NCI-H1105 treated with DMSO at 0.1 percent for 48 hours (cell line): Measurements from ENCODE around the gene ALAS1.
A peak's percentile ranks its signal among the peaks of the same experiment; 100 is the strongest.

Experiments
- DNase-seq: peaks from one replicate; lab custom pipeline; 2025; lab: John Stamatoyannopoulos, UW

The ALAS1 gene

DNA sequence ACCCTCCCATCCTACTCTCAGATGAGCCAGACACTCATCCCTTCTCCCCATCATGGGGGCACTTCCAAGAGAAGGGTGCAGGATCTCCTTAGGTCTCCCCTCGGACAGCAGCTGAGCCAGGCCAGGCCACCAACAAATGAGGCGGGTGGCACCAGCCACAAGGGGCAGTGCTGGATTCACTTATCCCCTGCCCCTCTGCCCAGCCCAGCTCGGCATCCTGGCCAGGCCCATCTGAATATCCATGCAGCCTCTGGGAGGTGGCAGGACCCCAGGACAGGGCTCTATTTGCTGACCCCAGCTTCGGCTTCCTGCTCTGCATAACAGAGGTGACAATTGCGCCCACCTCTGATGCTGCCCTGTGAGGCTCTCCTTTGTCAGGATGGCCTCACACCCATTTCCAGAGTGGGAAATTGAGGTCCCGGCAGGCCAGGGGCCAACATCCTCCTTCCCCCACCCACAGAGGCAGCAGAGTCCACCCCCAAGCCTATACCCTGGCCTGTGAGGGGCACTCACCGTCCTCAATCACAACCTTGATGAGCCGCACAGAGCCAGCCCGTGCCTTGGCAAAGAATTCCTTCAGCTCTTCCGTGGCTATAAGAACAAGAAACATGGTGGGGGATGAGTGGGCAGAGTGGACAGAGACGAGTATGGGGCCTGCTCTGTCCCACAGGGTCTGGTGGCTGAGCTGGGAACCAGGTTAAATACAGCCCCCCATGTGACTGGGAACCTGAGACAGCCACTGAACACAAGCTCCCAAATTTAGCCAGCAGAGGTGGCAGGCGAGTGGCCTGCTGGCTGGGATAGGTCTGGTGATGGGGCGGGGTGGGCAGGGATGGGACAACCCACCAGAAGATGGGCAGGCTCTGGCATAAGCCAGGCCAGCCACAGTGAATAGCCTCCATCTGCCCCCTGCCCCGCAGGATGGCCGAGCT lies 36.8 kb downstream of the ALAS1 start:
- no peak for DNase-seq

- no peak for DNase-seq
Measured at GRCh38 chr3:52236424-52236886, 38.5 kb downstream of the ALAS1 start.

DNA sequence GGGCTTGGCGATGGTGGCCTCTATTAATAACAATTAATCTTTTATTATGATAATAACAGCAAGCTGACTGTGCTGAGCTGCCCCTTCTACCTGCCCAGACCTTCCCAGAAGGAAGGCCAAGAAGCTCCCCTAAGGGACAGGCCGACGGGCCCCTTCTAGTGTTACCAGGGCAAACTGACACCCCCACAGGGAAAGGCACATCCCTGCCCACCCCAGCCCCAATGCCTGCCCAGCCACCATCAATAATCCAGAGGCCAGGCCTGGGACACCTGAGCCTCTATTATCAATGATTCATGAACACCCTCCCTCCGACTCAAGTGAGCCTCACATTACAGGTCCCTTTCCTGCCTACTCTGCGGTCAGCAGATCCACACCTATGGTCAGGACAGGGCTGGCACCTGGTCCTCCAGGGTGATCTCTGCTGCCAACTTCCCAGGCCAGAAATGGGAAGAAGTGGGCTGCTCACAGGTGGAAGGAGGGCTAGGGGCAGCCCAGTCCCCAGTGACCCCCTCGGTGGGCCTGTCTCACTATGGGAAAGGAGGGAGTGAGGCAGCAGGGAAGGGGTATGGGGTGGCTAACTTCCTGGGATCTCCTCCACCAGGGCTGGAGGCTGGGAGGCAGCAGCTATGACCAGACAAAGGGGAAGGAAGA lies 39.2 kb downstream of the ALAS1 start:
- no peak for DNase-seq

DNA sequence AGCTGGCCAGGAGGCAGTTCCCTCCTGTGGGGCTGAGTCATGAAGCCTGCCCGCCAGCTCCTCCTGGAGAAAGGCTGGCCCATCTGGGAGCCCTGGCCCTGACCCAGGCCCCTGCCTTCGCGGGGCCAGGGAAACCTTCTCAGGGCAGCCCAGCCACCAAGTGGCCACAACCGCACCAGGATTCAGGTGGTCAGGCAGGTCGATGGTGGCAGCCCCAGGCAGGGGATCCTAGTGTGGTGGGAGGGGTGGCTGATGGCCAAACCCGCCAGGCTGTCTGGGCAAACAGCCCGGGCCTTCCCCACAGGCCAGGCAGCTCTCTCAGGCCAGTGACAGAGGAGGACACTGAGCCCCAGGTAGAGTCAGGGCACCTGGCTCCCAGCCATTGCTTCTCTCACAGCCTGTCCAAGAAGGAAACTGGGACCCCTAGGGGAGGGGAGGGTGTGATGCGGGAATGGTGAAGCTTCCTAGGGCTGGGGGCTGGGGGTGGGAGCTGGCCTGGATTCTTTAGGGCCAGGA lies 39.8 kb downstream of the ALAS1 start:
- no peak for DNase-seq

DNA sequence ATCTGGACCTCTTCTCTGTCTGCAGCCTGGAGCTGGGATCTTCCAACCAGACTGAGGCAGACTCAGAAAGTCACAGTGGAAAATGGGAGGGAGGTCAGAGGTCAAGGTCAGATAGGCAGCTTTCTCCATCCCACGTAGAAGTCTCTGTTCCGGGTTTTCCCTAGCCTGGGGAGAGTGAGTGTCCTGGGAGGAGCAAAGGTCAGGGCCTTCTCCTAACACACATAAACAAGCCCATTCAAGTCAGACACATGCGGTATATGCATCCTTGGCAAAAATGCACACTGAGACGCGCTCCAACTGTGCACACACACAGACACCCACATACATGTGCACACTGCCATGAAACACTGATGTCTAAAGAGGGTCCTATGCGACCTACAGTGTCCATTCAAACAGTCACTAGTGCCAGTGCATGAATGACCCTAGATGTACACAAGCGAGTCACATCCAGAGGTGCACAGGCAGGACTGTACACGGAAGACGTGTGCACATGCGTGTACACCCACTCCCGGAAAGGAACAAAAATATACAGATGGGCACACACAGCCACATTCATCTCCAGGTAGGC lies 40.3 kb downstream of the ALAS1 start:
- DNase-seq: no peak

- DNase-seq: peak; percentile 55
Measured at GRCh38 chr3:52238761-52239701, 41.1 kb downstream of the ALAS1 start, which contains the start of gene TWF2. Gene TWF2 (minus strand): TSS chr3:52239158. CDS start chr3:52239016, 142 bp downstream.

GRCh38 chr3:52240059-52240885 lies 42.3 kb downstream of the ALAS1 start:
- DNase-seq: no peak

DNA sequence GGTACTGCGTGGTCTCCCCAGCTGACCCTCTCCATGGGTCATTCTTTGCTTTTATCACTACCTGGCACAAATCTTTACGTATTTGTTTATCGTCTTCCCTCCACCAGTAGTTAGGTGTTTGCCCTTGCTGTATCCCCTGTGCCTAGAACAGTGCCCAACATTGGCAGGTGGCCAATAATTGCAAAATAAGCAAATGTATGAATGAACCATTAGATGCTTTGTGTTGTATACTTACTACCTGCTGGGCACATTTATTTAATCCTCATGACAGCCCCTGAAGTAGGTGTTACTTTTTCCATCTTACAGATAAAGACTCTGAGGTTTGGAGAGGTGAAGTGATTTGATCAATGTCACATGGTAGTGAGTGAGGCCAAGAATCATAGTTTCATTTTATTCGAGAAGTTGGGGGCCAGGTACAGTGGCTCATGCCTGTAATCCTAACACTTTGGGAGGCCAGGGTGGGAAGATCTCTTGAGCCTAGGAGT lies 43.0 kb downstream of the ALAS1 start:
- DNase-seq: no peak

GRCh38 chr3:52242039-52242438 lies 44.1 kb downstream of the ALAS1 start:
- DNase-seq: no peak

DNA sequence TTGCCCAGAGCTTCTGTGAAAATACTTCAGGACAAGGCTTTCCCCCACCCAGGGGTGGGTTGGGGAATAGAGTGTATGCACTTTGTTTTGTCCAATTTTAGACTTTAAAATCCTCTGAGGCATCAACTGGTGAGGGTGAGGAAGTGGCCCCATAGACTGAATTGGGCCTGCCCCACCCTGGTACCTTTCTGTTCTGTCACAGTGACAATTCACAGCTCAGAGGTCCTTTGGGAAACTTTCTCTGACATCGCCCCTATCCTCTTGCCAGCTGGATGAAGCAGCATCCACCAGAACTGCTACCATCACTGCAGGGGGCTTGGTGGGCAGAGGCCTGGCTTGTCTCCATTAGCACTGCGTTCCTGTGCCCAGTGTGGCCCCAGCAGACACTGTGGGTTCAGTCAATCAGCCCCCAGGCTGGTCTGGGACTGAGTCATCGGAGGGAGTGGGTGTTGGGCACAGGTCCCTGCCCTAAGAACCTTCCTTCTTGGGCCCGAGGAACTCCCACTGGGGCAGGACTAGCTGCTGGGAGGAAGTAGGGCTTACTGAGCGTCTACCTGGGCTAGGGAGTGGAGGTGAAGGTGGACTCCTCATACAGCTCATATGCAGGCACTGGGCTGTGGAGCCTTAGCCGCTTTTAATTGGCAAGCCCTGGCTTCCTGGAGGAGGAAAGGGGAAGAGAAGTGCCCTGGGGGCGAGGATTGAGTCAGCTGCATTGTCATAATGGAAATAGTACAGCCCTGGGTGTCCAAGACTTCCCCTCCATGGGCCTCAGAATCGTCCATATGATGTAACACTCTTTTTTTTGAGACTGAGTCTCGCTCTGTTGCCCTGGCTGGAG lies 46.0 kb downstream of the ALAS1 start:
- no peak for DNase-seq

DNA sequence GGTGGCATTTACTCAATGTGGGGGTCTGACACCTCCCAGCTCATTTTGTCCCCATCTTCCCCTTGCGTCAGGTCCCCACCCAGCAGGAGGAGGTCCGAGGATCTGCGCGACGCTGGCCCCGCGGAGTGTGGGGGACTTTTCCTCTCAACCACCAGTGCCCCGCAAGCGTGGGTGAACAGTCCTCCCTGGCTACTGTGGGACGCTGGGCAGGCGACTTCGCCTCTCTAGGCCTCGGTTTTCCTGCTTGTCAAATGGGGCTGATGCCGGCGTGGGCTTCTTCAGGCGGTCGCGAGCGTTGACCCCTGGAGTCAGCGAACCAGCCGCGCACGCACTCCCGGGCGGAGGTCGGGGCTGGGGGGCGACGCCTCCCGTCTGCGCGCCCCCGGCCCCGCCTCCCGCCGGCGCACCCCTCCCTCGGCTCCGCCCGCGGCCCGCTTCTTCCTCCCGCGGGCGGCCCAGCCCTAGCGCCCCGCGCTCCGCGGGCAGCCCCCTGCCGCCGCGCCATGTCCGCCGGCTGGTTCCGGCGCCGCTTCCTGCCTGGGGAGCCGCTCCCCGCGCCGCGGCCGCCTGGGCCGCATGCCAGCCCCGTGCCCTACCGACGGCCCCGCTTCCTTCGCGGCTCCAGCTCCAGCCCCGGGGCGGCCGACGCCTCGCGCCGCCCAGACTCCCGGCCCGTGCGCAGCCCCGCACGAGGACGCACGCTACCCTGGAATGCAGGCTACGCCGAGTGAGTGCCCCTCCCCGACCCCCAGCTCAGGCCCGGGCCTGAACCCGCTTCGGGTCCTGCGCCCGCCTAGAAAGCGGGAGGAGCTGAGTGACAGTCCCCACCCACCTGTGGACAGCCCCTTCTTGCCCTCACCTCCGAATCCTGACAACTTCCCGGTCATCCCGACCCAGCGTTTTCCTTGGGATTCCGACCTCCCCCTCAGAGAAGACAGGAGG lies 47.6 kb downstream of the ALAS1 start, which contains the start of gene PPM1M:
TSS of gene PPM1M (plus strand) at position 438 of the 942 bp plus-strand sequence. CDS start at position 504, 66 bp downstream.
- peak; percentile 19 for DNase-seq

GRCh38 chr3:52246264-52246620 lies 48.3 kb downstream of the ALAS1 start:
- DNase-seq: no peak

GRCh38 chr3:52246728-52247408 lies 48.9 kb downstream of the ALAS1 start:
- DNase-seq: no peak

GRCh38 chr3:52247409-52248164 lies 49.6 kb downstream of the ALAS1 start:
- no peak for DNase-seq

DNA sequence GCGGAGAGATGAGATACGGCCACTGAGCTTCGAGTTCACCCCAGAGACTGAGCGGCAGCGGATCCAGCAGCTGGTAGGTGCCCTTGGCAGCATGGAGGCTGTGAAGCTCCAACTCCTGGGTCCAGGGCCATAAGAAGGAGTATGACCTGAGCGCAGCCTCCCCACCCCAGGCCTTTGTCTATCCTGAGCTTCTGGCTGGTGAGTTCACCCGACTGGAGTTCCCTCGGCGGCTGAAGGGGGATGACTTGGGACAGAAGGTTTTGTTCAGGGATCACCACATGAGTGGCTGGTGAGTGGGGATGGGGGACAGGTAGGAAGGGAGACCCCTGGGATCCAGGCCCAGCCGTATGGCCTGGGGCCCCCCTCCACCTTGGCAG lies 50.2 kb downstream of the ALAS1 start:
- DNase-seq: no peak

GRCh38 chr3:52248816-52249547 lies 51.0 kb downstream of the ALAS1 start:
- peak; percentile 50 for DNase-seq
